Esophagus squamous epithelium (tissue), 5 donors: ENCODE data around the gene SRPRA. TPM values are rescaled to one million over a fixed set of nuclear protein-coding genes. Genes with fewer than 3 reads are reported as not detected.

Experiments used
- DNase-seq: peaks from one replicate; lab custom pipeline; 2025; lab: John Stamatoyannopoulos, UW
- H3K27ac ChIP-seq, 4 donors: fragments of 200-600 bp; sonication (generic); one replicate each; pipeline ENCODE4 v1.5.1; 2016 to 2019; ENCODE audit warnings: mild to moderate bottlenecking in 1 of 4
- H3K27me3 ChIP-seq, 4 donors: fragments of 200-600 bp; sonication (generic); 1 replicate in 3 of 4; 2 replicates in 1 of 4; pipeline versions ENCODE4 v1.5.1 to v1.6.0; 2017 to 2021; ENCODE audit warnings: antibody characterized with exemption in 1 of 4
- H3K36me3 ChIP-seq, 3 donors: fragments of 200-600 bp; sonication (generic); one replicate each; pipeline ENCODE4 v1.5.1; 2016 to 2019
- H3K4me1 ChIP-seq, 3 donors: fragments of 200-600 bp; sonication (generic); one replicate each; pipeline ENCODE4 v1.5.1; 2017 to 2019
- H3K4me3 ChIP-seq, 4 donors: fragments of 200-600 bp; sonication (generic); 1 replicate in 3 of 4; 2 replicates in 1 of 4; pipeline ENCODE4 v1.5.1; 2016 to 2019; ENCODE audit warnings: mild to moderate bottlenecking in 2 of 4, moderate library complexity in 1 of 4
- H3K9me3 ChIP-seq, 3 donors: fragments of 200-600 bp; sonication (generic); one replicate each; pipeline ENCODE4 v1.5.1; 2016 to 2019
- POLR2A ChIP-seq, 4 donors: fragments of 450-650 bp; IDR thresholded peaks; one replicate each; pipeline ENCODE4 v1.6.1; 2017; ENCODE audit warnings: antibody characterized with exemption in 4 of 4, mild to moderate bottlenecking in 4 of 4, moderate library complexity in 3 of 4
- WGBS, 2 donors: methylation state at CpG; one replicate each; pipeline ENCODE4 v1.1.5; 2018; 5-methylcytosine and 5-hydroxymethylcytosine counted together
- intact Hi-C: fragments of 100-400 bp; cut with DNase I; formaldehyde crosslinking; loops from one replicate; pipeline ENCODE4 v1.15.0; 2022
- total RNA-seq, 4 donors: library from RNA; depleted of rRNA; stranded (reverse); fragments of >200 nt; gene quantifications; one replicate each; pipeline ENCODE4 v1.1.0, GENCODE V29; 2016
- TF ChIP-seq, protein P1 (sequence below), 6 experiments: fragments of 450-650 bp in 4 of 6; fragments of 200-600 bp in 2 of 6; sonication (generic) in 2 of 6; IDR thresholded peaks; one replicate each; pipeline ENCODE4 v1.5.1; 2016 to 2019; ENCODE audit warnings: antibody characterized with exemption in 6 of 6, mild to moderate bottlenecking in 4 of 6, moderate library complexity in 4 of 6
- donor health status: DM: yes; HTN: yes; CAD: no.

The SRPRA gene
- total RNA-seq, 4 donors from 2014 or later: 60.2 to 82.0 (median 67.8) TPM

DNA sequence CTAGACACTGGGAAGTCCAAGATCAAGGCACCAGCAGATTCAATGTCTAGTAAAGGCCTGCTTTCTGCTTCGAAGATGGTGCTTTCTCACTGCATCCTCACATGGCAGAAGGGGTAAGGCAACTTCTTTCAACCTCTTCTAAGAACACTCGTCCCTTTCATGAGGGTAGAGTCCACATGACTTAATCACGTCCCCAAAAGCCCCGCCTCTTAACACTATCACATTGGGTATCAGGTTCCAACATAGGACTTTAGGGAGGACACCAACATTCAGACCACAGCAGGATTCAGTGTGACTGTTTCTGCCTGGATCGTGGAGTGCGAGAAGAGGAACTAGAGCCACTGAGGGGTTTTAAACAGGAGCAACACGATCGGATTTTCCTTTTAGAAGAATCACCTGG lies 10.5 kb upstream of the SRPRA start:
- no peaks in the 10 kb centered on the region for H3K27me3 ChIP-seq
- H3K36me3 ChIP-seq: peaks cover 0 to 40% (median 3%) of the 10 kb centered on the region in 3 donors
- no peak overlapping the region for H3K4me3 ChIP-seq
- TF ChIP-seq, protein P1, sequence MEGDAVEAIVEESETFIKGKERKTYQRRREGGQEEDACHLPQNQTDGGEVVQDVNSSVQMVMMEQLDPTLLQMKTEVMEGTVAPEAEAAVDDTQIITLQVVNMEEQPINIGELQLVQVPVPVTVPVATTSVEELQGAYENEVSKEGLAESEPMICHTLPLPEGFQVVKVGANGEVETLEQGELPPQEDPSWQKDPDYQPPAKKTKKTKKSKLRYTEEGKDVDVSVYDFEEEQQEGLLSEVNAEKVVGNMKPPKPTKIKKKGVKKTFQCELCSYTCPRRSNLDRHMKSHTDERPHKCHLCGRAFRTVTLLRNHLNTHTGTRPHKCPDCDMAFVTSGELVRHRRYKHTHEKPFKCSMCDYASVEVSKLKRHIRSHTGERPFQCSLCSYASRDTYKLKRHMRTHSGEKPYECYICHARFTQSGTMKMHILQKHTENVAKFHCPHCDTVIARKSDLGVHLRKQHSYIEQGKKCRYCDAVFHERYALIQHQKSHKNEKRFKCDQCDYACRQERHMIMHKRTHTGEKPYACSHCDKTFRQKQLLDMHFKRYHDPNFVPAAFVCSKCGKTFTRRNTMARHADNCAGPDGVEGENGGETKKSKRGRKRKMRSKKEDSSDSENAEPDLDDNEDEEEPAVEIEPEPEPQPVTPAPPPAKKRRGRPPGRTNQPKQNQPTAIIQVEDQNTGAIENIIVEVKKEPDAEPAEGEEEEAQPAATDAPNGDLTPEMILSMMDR (IDR thresholded peaks at IDR 0.05): no peak
- no peak for TF ChIP-seq POLR2A (IDR thresholded peaks at IDR 0.05)
- H3K4me1 ChIP-seq: peaks cover 0 to 22% (median 10%) of the 10 kb centered on the region in 3 donors
- intact Hi-C loops: no loop called here
- no peak for DNase-seq
- no peak overlapping the region for H3K27ac ChIP-seq
- WGBS, 2 donors: 78 to 87% methylated on average over 5 to 8 of the region's 8 CpGs
- H3K9me3 ChIP-seq: no peaks in the 10 kb centered on the region

GRCh38 chr11:126277780-126278179 lies 9.1 kb upstream of the SRPRA start:
- peaks cover 0 to 11% (median 5%) of the 10 kb centered on the region in 3 donors for H3K4me1 ChIP-seq
- no peak overlapping the region for H3K4me3 ChIP-seq
- no peaks in the 10 kb centered on the region for H3K9me3 ChIP-seq
- H3K27ac ChIP-seq: no peak overlapping the region
- WGBS, 2 donors: 92 to 100% methylated on average over 1 to 3 of the region's 4 CpGs
- peaks cover 4 to 54% (median 4%) of the 10 kb centered on the region in 3 donors for H3K36me3 ChIP-seq
- no peaks in the 10 kb centered on the region for H3K27me3 ChIP-seq
- intact Hi-C loops: no loop called here
- no peak for DNase-seq
- TF ChIP-seq POLR2A (IDR thresholded peaks at IDR 0.05): no peak
- TF ChIP-seq, protein P1 (IDR thresholded peaks at IDR 0.05): no peak

- intact Hi-C loops: no loop called here
- no peak for DNase-seq
- Histone ChIP-seq H3K27ac (no peak overlapping the region), H3K4me1 (peaks cover 0 to 8% (median 5%) of the 10 kb centered on the region in 3 donors), H3K9me3 (no peaks in the 10 kb centered on the region), H3K27me3 (no peaks in the 10 kb centered on the region), H3K4me3 (no peak overlapping the region), H3K36me3 (peaks cover 4 to 59% (median 4%) of the 10 kb centered on the region in 3 donors)
- 89 to 90% methylated on average over 4 to 7 of the region's 11 CpGs for WGBS, 2 donors
- TF ChIP-seq, protein P1 (IDR thresholded peaks at IDR 0.05): no peak
- no peak for TF ChIP-seq POLR2A (IDR thresholded peaks at IDR 0.05)
Measured at GRCh38 chr11:126277322-126277721, 8.6 kb upstream of the SRPRA start.

DNA sequence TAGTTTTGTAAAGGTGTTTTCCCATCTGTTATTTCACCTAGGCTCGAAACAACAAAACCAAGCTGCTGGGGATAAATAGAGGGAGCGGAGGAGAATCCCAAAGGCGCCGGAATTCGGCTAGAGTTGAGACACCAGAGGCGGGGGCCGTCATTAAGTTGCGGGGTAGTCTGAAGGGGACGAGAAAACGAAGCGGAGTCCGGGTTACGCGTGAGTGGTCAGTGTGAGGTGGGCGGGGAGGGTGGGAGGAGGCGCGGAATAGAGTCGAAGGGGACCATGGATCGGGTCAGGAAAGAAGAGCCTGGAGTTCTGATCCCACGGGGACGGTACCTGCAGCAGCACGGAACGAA lies 361 bp downstream of the SRPRA start:
- 0 to 1% methylated on average over 23 of the region's 23 CpGs for WGBS, 2 donors
- peak overlapping the region; percentile 89 to 98 (median 96) for H3K27ac ChIP-seq
- peak overlapping the region; percentile 73 to 83 (median 77) for H3K4me3 ChIP-seq
- intact Hi-C loops: no loop called here
- H3K4me1 ChIP-seq: peaks cover 8 to 28% (median 16%) of the 10 kb centered on the region in 3 donors
- DNase-seq: no peak
- TF ChIP-seq POLR2A (IDR thresholded peaks at IDR 0.05): no peak
- TF ChIP-seq, protein P1 (IDR thresholded peaks at IDR 0.05): no peak
- no peaks in the 10 kb centered on the region for H3K27me3 ChIP-seq
- no peaks in the 10 kb centered on the region for H3K9me3 ChIP-seq
- H3K36me3 ChIP-seq: peaks cover 27 to 53% (median 31%) of the 10 kb centered on the region in 3 donors

DNA sequence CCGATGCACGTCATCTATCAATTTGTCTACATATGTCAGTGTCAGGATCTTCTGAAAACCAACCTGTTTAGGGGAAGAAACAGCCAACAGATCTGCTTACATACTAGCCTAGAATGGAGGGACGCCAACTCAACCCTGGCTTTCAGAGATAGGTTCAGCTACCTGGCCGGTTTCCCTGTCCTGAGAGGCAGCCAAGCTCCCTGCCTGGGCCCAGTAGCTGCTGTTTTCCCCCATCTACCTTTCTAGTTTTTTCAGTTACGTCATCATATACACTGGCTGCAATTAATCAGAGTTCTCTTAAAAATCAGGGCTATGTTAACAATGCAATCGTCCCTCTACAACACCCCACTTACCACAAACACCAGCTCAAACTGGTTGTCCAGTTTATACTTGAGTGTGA lies 1.0 kb downstream of the SRPRA start:
- Histone ChIP-seq H3K27ac (peak overlapping the region; percentile 89 to 98 (median 96)), H3K27me3 (no peaks in the 10 kb centered on the region), H3K36me3 (peaks cover 28 to 53% (median 38%) of the 10 kb centered on the region in 3 donors), H3K4me3 (peak overlapping the region; percentile 73 to 83 (median 77)), H3K4me1 (peaks cover 8 to 28% (median 16%) of the 10 kb centered on the region in 3 donors), H3K9me3 (no peaks in the 10 kb centered on the region)
- TF ChIP-seq POLR2A (IDR thresholded peaks at IDR 0.05): no peak
- TF ChIP-seq, protein P1 (IDR thresholded peaks at IDR 0.05): no peak
- WGBS, 2 donors: 34 to 41% methylated on average over 6 of the region's 6 CpGs
- intact Hi-C loops: no loop called here
- no peak for DNase-seq
